NT2/D1 (cell line): ENCODE results near the gene SBSN.

ENCODE experiments used
- DNase-seq: peaks from one replicate; pipeline ENCODE4 v3.0.0-alpha.2; 2011; ENCODE audit warnings: low read depth, low spot score
- H3K27me3 ChIP-seq: 2 replicates; pipeline ENCODE4 v1.6.0; 2011; ENCODE audit warnings: mild to moderate bottlenecking; ENCODE audit not compliant: insufficient read length, insufficient read depth
- H3K36me3 ChIP-seq: 2 replicates; pipeline ENCODE4 v1.6.1; 2011; ENCODE audit warnings: mild to moderate bottlenecking, low read length, mixed read lengths; ENCODE audit not compliant: insufficient read depth, insufficient read length
- H3K4me1 ChIP-seq: 2 replicates; pipeline ENCODE4 v1.5.1; 2011; ENCODE audit not compliant: insufficient read depth, insufficient read length
- H3K4me3 ChIP-seq: 2 replicates; pipeline ENCODE4 v1.5.1; 2011; ENCODE audit warnings: low read depth; ENCODE audit not compliant: insufficient read length
- H3K9ac ChIP-seq: 2 replicates; pipeline ENCODE4 v1.6.0; 2011; ENCODE audit warnings: low read depth; ENCODE audit not compliant: insufficient read length
- H3K9me3 ChIP-seq: 2 replicates; pipeline ENCODE4 v1.5.1; 2011; ENCODE audit warnings: mild to moderate bottlenecking, low read length; ENCODE audit not compliant: insufficient read depth
- SUZ12 ChIP-seq: IDR thresholded peaks from 2 replicates; pipeline ENCODE4 v1.6.1; 2011; ENCODE audit not compliant: insufficient read length, insufficient read depth; ENCODE audit errors: extremely low read depth
- YY1 ChIP-seq: IDR thresholded peaks from 2 replicates; pipeline ENCODE4 v1.6.1; 2011; ENCODE audit not compliant: insufficient read length, insufficient read depth
- ZNF274 ChIP-seq: IDR thresholded peaks from 2 replicates; pipeline ENCODE4 v1.6.1; 2011; ENCODE audit warnings: mild to moderate bottlenecking, low read depth, low read length

Gene SBSN, protein sequence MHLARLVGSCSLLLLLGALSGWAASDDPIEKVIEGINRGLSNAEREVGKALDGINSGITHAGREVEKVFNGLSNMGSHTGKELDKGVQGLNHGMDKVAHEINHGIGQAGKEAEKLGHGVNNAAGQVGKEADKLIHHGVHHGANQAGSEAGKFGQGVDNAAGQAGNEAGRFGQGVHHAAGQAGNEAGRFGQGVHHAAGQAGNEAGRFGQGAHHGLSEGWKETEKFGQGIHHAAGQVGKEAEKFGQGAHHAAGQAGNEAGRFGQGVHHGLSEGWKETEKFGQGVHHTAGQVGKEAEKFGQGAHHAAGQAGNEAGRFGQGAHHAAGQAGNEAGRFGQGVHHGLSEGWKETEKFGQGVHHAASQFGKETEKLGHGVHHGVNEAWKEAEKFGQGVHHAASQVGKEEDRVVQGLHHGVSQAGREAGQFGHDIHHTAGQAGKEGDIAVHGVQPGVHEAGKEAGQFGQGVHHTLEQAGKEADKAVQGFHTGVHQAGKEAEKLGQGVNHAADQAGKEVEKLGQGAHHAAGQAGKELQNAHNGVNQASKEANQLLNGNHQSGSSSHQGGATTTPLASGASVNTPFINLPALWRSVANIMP

GRCh38 chr19:35528218-35529038 lies at the start of gene SBSN:
TSS of gene SBSN (minus strand) at chr19:35528311. CDS start at chr19:35528281, 30 bp downstream.
- no peaks in the 10 kb centered on the region for H3K36me3 ChIP-seq
- H3K9ac ChIP-seq = no peak within 1 kb of the TSS
- no peak for TF ChIP-seq YY1
- TF ChIP-seq ZNF274 = no peak
- no peak for TF ChIP-seq SUZ12
- DNase-seq = no peak
- no peaks in the 10 kb centered on the region for H3K9me3 ChIP-seq
- peaks cover 2% of the 10 kb centered on the region for H3K4me1 ChIP-seq
- no peaks in the 10 kb centered on the region for H3K27me3 ChIP-seq
- no peak within 1 kb of the TSS for H3K4me3 ChIP-seq

GRCh38 chr19:35571406-35571965 lies 43.4 kb upstream of the SBSN start:
- no peaks in the 10 kb centered on the region for H3K27me3 ChIP-seq
- H3K36me3 ChIP-seq = no peaks in the 10 kb centered on the region
- no peak overlapping the region for H3K9ac ChIP-seq
- TF ChIP-seq SUZ12 = no peak
- TF ChIP-seq ZNF274 = no peak
- TF ChIP-seq YY1 = no peak
- H3K9me3 ChIP-seq = peaks cover 13% of the 10 kb centered on the region
- H3K4me1 ChIP-seq = peaks cover 4% of the 10 kb centered on the region
- H3K4me3 ChIP-seq = no peak overlapping the region
- no peak for DNase-seq

- no peak for DNase-seq
Measured at GRCh38 chr19:35569281-35569781, 41.2 kb upstream of the SBSN start.

GRCh38 chr19:35566738-35567137 lies 38.6 kb upstream of the SBSN start:
- Histone ChIP-seq H3K36me3 (no peaks in the 10 kb centered on the region), H3K9me3 (no peaks in the 10 kb centered on the region), H3K4me3 (no peak overlapping the region), H3K27me3 (no peaks in the 10 kb centered on the region), H3K9ac (no peak overlapping the region), H3K4me1 (peaks cover 4% of the 10 kb centered on the region)
- no peak for DNase-seq
- no peak for TF ChIP-seq YY1
- no peak for TF ChIP-seq ZNF274
- no peak for TF ChIP-seq SUZ12

More at GRCh38 chr19:35569281-35569781, 41.2 kb upstream of the SBSN start:
- Histone ChIP-seq H3K4me1 (peaks cover 4% of the 10 kb centered on the region), H3K9me3 (no peaks in the 10 kb centered on the region), H3K9ac (no peak overlapping the region), H3K36me3 (no peaks in the 10 kb centered on the region), H3K4me3 (no peak overlapping the region), H3K27me3 (no peaks in the 10 kb centered on the region)
- TF ChIP-seq ZNF274 (no peak), SUZ12 (no peak), YY1 (no peak)

- TF ChIP-seq ZNF274 (no peak), YY1 (no peak), SUZ12 (no peak)
Measured at GRCh38 chr19:35565016-35565856, 37.1 kb upstream of the SBSN start.

GRCh38 chr19:35563207-35563829 lies 35.2 kb upstream of the SBSN start, which contains the start of gene ATP4A:
TSS of gene ATP4A (minus strand) at chr19:35563658. CDS start at chr19:35563629, 29 bp downstream.
- no peaks in the 10 kb centered on the region for H3K36me3 ChIP-seq
- DNase-seq = no peak
- H3K4me3 ChIP-seq = no peak within 1 kb of the TSS
- peaks cover 5% of the 10 kb centered on the region for H3K4me1 ChIP-seq
- no peaks in the 10 kb centered on the region for H3K9me3 ChIP-seq
- peaks cover 13% of the 10 kb centered on the region for H3K27me3 ChIP-seq
- H3K9ac ChIP-seq = no peak within 1 kb of the TSS
- TF ChIP-seq SUZ12 = no peak
- no peak for TF ChIP-seq ZNF274
- no peak for TF ChIP-seq YY1

More at GRCh38 chr19:35565016-35565856, 37.1 kb upstream of the SBSN start:
- H3K9me3 ChIP-seq = no peaks in the 10 kb centered on the region
- H3K36me3 ChIP-seq = no peaks in the 10 kb centered on the region
- peak overlapping the region; percentile 32 for H3K9ac ChIP-seq
- no peaks in the 10 kb centered on the region for H3K4me1 ChIP-seq
- H3K27me3 ChIP-seq = no peaks in the 10 kb centered on the region
- no peak overlapping the region for H3K4me3 ChIP-seq
- DNase-seq = no peak
